K562 (cell line): Measurements from ENCODE around the gene TARBP1. TPM values are rescaled to one million over a fixed set of nuclear protein-coding genes. Genes with fewer than 3 reads are reported as not detected.

Experiments
- ARNT ChIP-seq, 2 experiments: fragments of 450-650 bp; IDR thresholded peaks; 2 replicates each; pipeline ENCODE4 v1.6.1; 2016; ENCODE audit warnings: mild to moderate bottlenecking in 1 of 2
- CBX2 ChIP-seq: fragments of 200-600 bp; sonication (generic); IDR thresholded peaks from one replicate; pipeline ENCODE4 v1.6.1; 2012; ENCODE audit warnings: mild to moderate bottlenecking, low read length, inconsistent platforms; ENCODE audit not compliant: insufficient read depth, poor library complexity, severe bottlenecking
- CHD4 ChIP-seq: fragments of 200-600 bp; sonication (generic); IDR thresholded peaks from 3 replicates; pipeline ENCODE4 v1.6.1; 2012; ENCODE audit warnings: low read depth, mild to moderate bottlenecking, mixed read lengths, low read length, inconsistent platforms; ENCODE audit not compliant: insufficient read depth, insufficient replicate concordance, poor library complexity, severe bottlenecking
- CXXC5 ChIP-seq: fragments of 250-450 bp; sonication (Bioruptor Pico); IDR thresholded peaks from 2 replicates; pipeline ENCODE4 v1.8.0; 2022; ENCODE audit warnings: inconsistent platforms, mild to moderate bottlenecking, moderate library complexity
- DIDO1 ChIP-seq: fragments of 450-650 bp; IDR thresholded peaks from 2 replicates; pipeline ENCODE4 v1.6.1; 2016; ENCODE audit warnings: low read depth, missing biosample characterization, missing genetic modification characterization
- ETV5 ChIP-seq: sonication (generic); formaldehyde crosslinking; IDR thresholded peaks from 2 replicates; pipeline ENCODE4 v1.4.0; 2020; ENCODE audit warnings: low read depth, mild to moderate bottlenecking, missing genetic modification reagents
- HES1 ChIP-seq: fragments of 450-650 bp; IDR thresholded peaks from 2 replicates; pipeline ENCODE4 v1.6.1; 2016; ENCODE audit warnings: low read depth, mild to moderate bottlenecking, moderate library complexity
- HMG20A ChIP-seq: fragments of 450-650 bp; formaldehyde crosslinking; conservative IDR thresholded peaks from 2 replicates; pipeline ENCODE4 v1.4.0; 2020; ENCODE audit warnings: mild to moderate bottlenecking, mixed read lengths
- HNRNPLL ChIP-seq: fragments of 200-400 bp; formaldehyde crosslinking; IDR thresholded peaks from 2 replicates; pipeline ENCODE4 v1.6.1; 2017; ENCODE audit warnings: low read length, low read depth, mild to moderate bottlenecking; ENCODE audit not compliant: poor library complexity, severe bottlenecking
- MCM2 ChIP-seq: fragments of 450-650 bp; IDR thresholded peaks from 2 replicates; pipeline ENCODE4 v1.6.1; 2017; ENCODE audit warnings: low read depth, mild to moderate bottlenecking
- PATZ1 ChIP-seq: fragments of 250-450 bp; sonication (Bioruptor Pico); IDR thresholded peaks from 2 replicates; pipeline ENCODE4 v1.5.0; 2020; ENCODE audit warnings: mild to moderate bottlenecking, borderline replicate concordance
- RBM25 ChIP-seq: fragments of 200-400 bp; formaldehyde crosslinking; IDR thresholded peaks from 2 replicates; pipeline ENCODE4 v1.6.1; 2018; ENCODE audit warnings: low read length, low read depth, moderate library complexity; ENCODE audit not compliant: severe bottlenecking
- RBM39 ChIP-seq: fragments of 200-400 bp; formaldehyde crosslinking; optimal IDR thresholded peaks from 2 replicates; pipeline ENCODE3; 2018; ENCODE audit warnings: low read depth, low read length
- SMAD2 ChIP-seq: fragments of 150-350 bp; IDR thresholded peaks from 2 replicates; pipeline ENCODE4 v1.6.1; 2014; ENCODE audit warnings: low read depth, mild to moderate bottlenecking, low read length
- SMARCB1 ChIP-seq: IDR thresholded peaks from 2 replicates; pipeline ENCODE4 v1.6.1; 2011; ENCODE audit warnings: improper control_type of control experiment, low read depth; ENCODE audit not compliant: insufficient read length
- TGIF2 ChIP-seq: sonication (generic); formaldehyde crosslinking; IDR thresholded peaks from 2 replicates; pipeline ENCODE4 v1.8.1; 2022; ENCODE audit warnings: mild to moderate bottlenecking, missing genetic modification reagents, moderate library complexity
- TRIM28 ChIP-seq: fragments of 450-650 bp; IDR thresholded peaks from 2 replicates; pipeline ENCODE4 v1.6.1; 2017
- ZNF274 ChIP-seq: IDR thresholded peaks from 2 replicates; pipeline ENCODE4 v1.6.1; 2011; ENCODE audit warnings: low read depth, mild to moderate bottlenecking, low read length, moderate library complexity, borderline replicate concordance
- ZNF57 ChIP-seq: fragments of 450-650 bp; formaldehyde crosslinking; IDR thresholded peaks from 2 replicates; pipeline ENCODE4 v1.4.0; 2020; ENCODE audit warnings: mild to moderate bottlenecking, moderate library complexity
- ZNF592 ChIP-seq: fragments of 450-650 bp; IDR thresholded peaks from 2 replicates; pipeline ENCODE4 v1.6.1; 2017; ENCODE audit warnings: antibody characterized with exemption, mild to moderate bottlenecking
- ZNF668 ChIP-seq: fragments of 250-450 bp; sonication (Bioruptor Pico); IDR thresholded peaks from 2 replicates; pipeline ENCODE4 v1.8.0; 2022; ENCODE audit warnings: mild to moderate bottlenecking, inconsistent platforms
- polyA plus RNA-seq, 8 experiments: library from polyadenylated mRNA; depleted of rRNA in 4 of 8; stranded (reverse) in 5 of 8; unstranded in 3 of 8; fragments of >200 nt; fragmentation: Nextera tagmentation in 2 of 8; fragmentation: Illumina TruSeq in 1 of 8; extraction: Ambion mirVana in 2 of 8; extraction: Trizol in 1 of 8; gene quantifications; 2 replicates each; pipeline versions ENCODE4 v1.2.1 to v1.2.3, GENCODE V29; 2011 to 2014; ENCODE audit warnings: inconsistent platforms in 1 of 8, missing spikeins in 1 of 8
- total RNA-seq, 7 experiments: library from RNA; depleted of rRNA in 6 of 7; stranded (reverse); fragments of >200 nt in 6 of 7; fragmentation: Illumina TruSeq in 2 of 7; extraction: Trizol in 2 of 7; gene quantifications; 2 replicates each; pipeline versions ENCODE4 v1.2.1 to v1.2.3, GENCODE V29; 2011 to 2021; ENCODE audit warnings: low replicate concordance in 1 of 7

The TARBP1 gene
- total and polyA plus RNA-seq, 9 of the 15 experiments (the other 6 are each of a cell fraction or from before 2014, with no cell fraction given), result 8.8 to 48.0 (median 22.9) TPM

- TF ChIP-seq ZNF592 (peak; percentile 97), TGIF2 (CRISPR knock-in tag) (no peak), CBX2 (no peak), CXXC5 (peak; percentile 65), ZNF57 (CRISPR knock-in tag) (no peak), HMG20A (no peak), SMAD2 (no peak), RBM25 (no peak), ZNF668 (CRISPR knock-in tag) (no peak), ETV5 (no peak), HES1 (no peak), MCM2 (no peak), ZNF274 (no peak), HNRNPLL (no peak), RBM39 (no peak), CHD4 (no peak), DIDO1 (tag) (peak; percentile 39; the same call in 1 of the 2 replicates), PATZ1 (no peak), TRIM28 (0 out of 2 replicates have a peak, but pooled peaks have one; percentile 18), SMARCB1 (no peak), ARNT (IDR thresholded peaks at IDR 0.05) (no peak; a peak in 1 of 4 replicates)
Measured at GRCh38 chr1:234361102-234361603, 117.8 kb downstream of the TARBP1 start (continued).
